ENCODE measurements around the gene IL1RAPL1. TPM values are rescaled to one million over a fixed set of nuclear protein-coding genes. Genes with fewer than 3 reads are reported as not detected.

The IL1RAPL1 gene
- total RNA-seq, 2 experiments from 2014 or later = not detected

- CTCF ChIA-PET = no interaction called here
- Mint-ChIP-seq H3K4me3 (no peak overlapping the region), H3K36me3 (ENCODE audit: low read depth) (no peaks in the 10 kb centered on the region), H3K4me1 (ENCODE audit: low read depth) (no peaks in the 10 kb centered on the region), H3K9me3 (no peaks in the 10 kb centered on the region), H3K27ac (no peak overlapping the region), H3K27me3 (ENCODE audit: low read depth) (no peaks in the 10 kb centered on the region)
- no peak for DNase-seq
- intact Hi-C loops (cut with micrococcal nuclease) = no loop called here
Observed at GRCh38 chrX:29926056-29926455, 1338.8 kb downstream of the IL1RAPL1 start.

GRCh38 chrX:29926659-29927058, 1339.4 kb downstream of the IL1RAPL1 start:
- Mint-ChIP-seq H3K36me3 (ENCODE audit: low read depth) (no peaks in the 10 kb centered on the region), H3K4me3 (no peak overlapping the region), H3K4me1 (ENCODE audit: low read depth) (no peaks in the 10 kb centered on the region), H3K9me3 (no peaks in the 10 kb centered on the region), H3K27ac (no peak overlapping the region), H3K27me3 (ENCODE audit: low read depth) (no peaks in the 10 kb centered on the region)
- CTCF ChIA-PET = no interaction called here
- intact Hi-C loops (cut with micrococcal nuclease) = no loop called here
- no peak for DNase-seq

GRCh38 chrX:29935455-29935854, 1348.2 kb downstream of the IL1RAPL1 start:
- Mint-ChIP-seq H3K9me3 (no peaks in the 10 kb centered on the region), H3K36me3 (ENCODE audit: low read depth) (no peaks in the 10 kb centered on the region), H3K27ac (no peak overlapping the region), H3K4me1 (ENCODE audit: low read depth) (no peaks in the 10 kb centered on the region), H3K27me3 (ENCODE audit: low read depth) (no peaks in the 10 kb centered on the region), H3K4me3 (no peak overlapping the region)
- CTCF ChIA-PET = no interaction called here
- DNase-seq = no peak
- intact Hi-C loops (cut with micrococcal nuclease) = no loop called here

GRCh38 chrX:29940750-29941149, 1353.5 kb downstream of the IL1RAPL1 start:
- no peaks in the 10 kb centered on the region for H3K27me3 Mint-ChIP-seq (ENCODE audit: low read depth)
- no peaks in the 10 kb centered on the region for H3K36me3 Mint-ChIP-seq (ENCODE audit: low read depth)
- intact Hi-C loops (cut with micrococcal nuclease) = no loop called here
- H3K9me3 Mint-ChIP-seq = no peaks in the 10 kb centered on the region
- no peak overlapping the region for H3K27ac Mint-ChIP-seq
- CTCF ChIA-PET = no interaction called here
- no peak for DNase-seq
- H3K4me3 Mint-ChIP-seq = no peak overlapping the region
- no peaks in the 10 kb centered on the region for H3K4me1 Mint-ChIP-seq (ENCODE audit: low read depth)

- Mint-ChIP-seq H3K36me3 (ENCODE audit: low read depth) (no peaks in the 10 kb centered on the region), H3K27ac (no peak overlapping the region), H3K9me3 (no peaks in the 10 kb centered on the region), H3K4me1 (ENCODE audit: low read depth) (no peaks in the 10 kb centered on the region), H3K4me3 (no peak overlapping the region), H3K27me3 (ENCODE audit: low read depth) (no peaks in the 10 kb centered on the region)
- intact Hi-C loops (cut with micrococcal nuclease) = no loop called here
- DNase-seq = no peak
- CTCF ChIA-PET = no interaction called here
Observed at GRCh38 chrX:29941287-29941686, 1354.0 kb downstream of the IL1RAPL1 start.

GRCh38 chrX:29947225-29947624, 1360.0 kb downstream of the IL1RAPL1 start:
- Mint-ChIP-seq H3K4me3 (no peak overlapping the region), H3K9me3 (no peaks in the 10 kb centered on the region), H3K36me3 (ENCODE audit: low read depth) (no peaks in the 10 kb centered on the region), H3K27ac (no peak overlapping the region), H3K4me1 (ENCODE audit: low read depth) (no peaks in the 10 kb centered on the region), H3K27me3 (ENCODE audit: low read depth) (no peaks in the 10 kb centered on the region)
- DNase-seq = no peak
- CTCF ChIA-PET = no interaction called here
- intact Hi-C loops (cut with micrococcal nuclease) = no loop called here

- H3K36me3 Mint-ChIP-seq (ENCODE audit: low read depth) = no peaks in the 10 kb centered on the region
- CTCF ChIA-PET = no interaction called here
- H3K9me3 Mint-ChIP-seq = no peaks in the 10 kb centered on the region
- no peaks in the 10 kb centered on the region for H3K4me1 Mint-ChIP-seq (ENCODE audit: low read depth)
- no peaks in the 10 kb centered on the region for H3K27me3 Mint-ChIP-seq (ENCODE audit: low read depth)
- no peak overlapping the region for H3K4me3 Mint-ChIP-seq
- intact Hi-C loops (cut with micrococcal nuclease) = no loop called here
- no peak for DNase-seq
- no peak overlapping the region for H3K27ac Mint-ChIP-seq
Observed at GRCh38 chrX:29948653-29949052, 1361.4 kb downstream of the IL1RAPL1 start.

GRCh38 chrX:29952016-29952415, 1364.8 kb downstream of the IL1RAPL1 start:
- H3K9me3 Mint-ChIP-seq = no peaks in the 10 kb centered on the region
- intact Hi-C loops (cut with micrococcal nuclease) = no loop called here
- DNase-seq = no peak
- no peaks in the 10 kb centered on the region for H3K4me1 Mint-ChIP-seq (ENCODE audit: low read depth)
- no peaks in the 10 kb centered on the region for H3K27me3 Mint-ChIP-seq (ENCODE audit: low read depth)
- no peak overlapping the region for H3K4me3 Mint-ChIP-seq
- CTCF ChIA-PET = no interaction called here
- H3K27ac Mint-ChIP-seq = no peak overlapping the region
- H3K36me3 Mint-ChIP-seq (ENCODE audit: low read depth) = no peaks in the 10 kb centered on the region

- H3K27ac Mint-ChIP-seq = no peak overlapping the region
- DNase-seq = no peak
- H3K27me3 Mint-ChIP-seq (ENCODE audit: low read depth) = no peaks in the 10 kb centered on the region
- intact Hi-C loops (cut with micrococcal nuclease) = no loop called here
- no peaks in the 10 kb centered on the region for H3K36me3 Mint-ChIP-seq (ENCODE audit: low read depth)
- no peaks in the 10 kb centered on the region for H3K9me3 Mint-ChIP-seq
- CTCF ChIA-PET = no interaction called here
- H3K4me3 Mint-ChIP-seq = no peak overlapping the region
- no peaks in the 10 kb centered on the region for H3K4me1 Mint-ChIP-seq (ENCODE audit: low read depth)
Observed at GRCh38 chrX:29962061-29962460, 1374.8 kb downstream of the IL1RAPL1 start.

GRCh38 chrX:29965634-29966033, 1378.4 kb downstream of the IL1RAPL1 start:
- no peak for DNase-seq
- Mint-ChIP-seq H3K4me3 (no peak overlapping the region), H3K27ac (no peak overlapping the region), H3K9me3 (no peaks in the 10 kb centered on the region), H3K4me1 (ENCODE audit: low read depth) (no peaks in the 10 kb centered on the region), H3K36me3 (ENCODE audit: low read depth) (no peaks in the 10 kb centered on the region), H3K27me3 (ENCODE audit: low read depth) (no peaks in the 10 kb centered on the region)
- CTCF ChIA-PET = no interaction called here
- intact Hi-C loops (cut with micrococcal nuclease) = no loop called here

GRCh38 chrX:29992083-29992482, 1404.8 kb downstream of the IL1RAPL1 start:
- no peak for DNase-seq
- CTCF ChIA-PET = no interaction called here
- no peaks in the 10 kb centered on the region for H3K36me3 Mint-ChIP-seq (ENCODE audit: low read depth)

GRCh38 chrX:30005813-30006212, 1418.6 kb downstream of the IL1RAPL1 start:
- DNase-seq = no peak
- H3K27ac Mint-ChIP-seq = no peak overlapping the region
- CTCF ChIA-PET = no interaction called here
- no peaks in the 10 kb centered on the region for H3K36me3 Mint-ChIP-seq (ENCODE audit: low read depth)
- H3K27me3 Mint-ChIP-seq (ENCODE audit: low read depth) = no peaks in the 10 kb centered on the region
- no peak overlapping the region for H3K4me3 Mint-ChIP-seq
- no peaks in the 10 kb centered on the region for H3K4me1 Mint-ChIP-seq (ENCODE audit: low read depth)
- intact Hi-C loops (cut with micrococcal nuclease) = no loop called here
- no peaks in the 10 kb centered on the region for H3K9me3 Mint-ChIP-seq

More at GRCh38 chrX:29992083-29992482, 1404.8 kb downstream of the IL1RAPL1 start:
- Mint-ChIP-seq H3K4me3 (no peak overlapping the region), H3K27ac (no peak overlapping the region), H3K27me3 (ENCODE audit: low read depth) (no peaks in the 10 kb centered on the region), H3K9me3 (no peaks in the 10 kb centered on the region), H3K4me1 (ENCODE audit: low read depth) (no peaks in the 10 kb centered on the region)
- intact Hi-C loops (cut with micrococcal nuclease) = no loop called here
